Inferior parietal cortex (tissue), 1 donor: ENCODE results near the gene SLC25A47.
"Not testable (repeated sequence)": the region's sequence is repeated elsewhere in the genome, so short reads cannot be mapped to it uniquely, and the experiment has no call there.

Source experiments
- DNase-seq: peaks from one replicate; pipeline ENCODE4 v3.0.0-alpha.2; 2016; ENCODE audit errors: extremely low spot score

The SLC25A47 gene, protein sequence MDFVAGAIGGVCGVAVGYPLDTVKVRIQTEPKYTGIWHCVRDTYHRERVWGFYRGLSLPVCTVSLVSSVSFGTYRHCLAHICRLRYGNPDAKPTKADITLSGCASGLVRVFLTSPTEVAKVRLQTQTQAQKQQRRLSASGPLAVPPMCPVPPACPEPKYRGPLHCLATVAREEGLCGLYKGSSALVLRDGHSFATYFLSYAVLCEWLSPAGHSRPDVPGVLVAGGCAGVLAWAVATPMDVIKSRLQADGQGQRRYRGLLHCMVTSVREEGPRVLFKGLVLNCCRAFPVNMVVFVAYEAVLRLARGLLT

DNA sequence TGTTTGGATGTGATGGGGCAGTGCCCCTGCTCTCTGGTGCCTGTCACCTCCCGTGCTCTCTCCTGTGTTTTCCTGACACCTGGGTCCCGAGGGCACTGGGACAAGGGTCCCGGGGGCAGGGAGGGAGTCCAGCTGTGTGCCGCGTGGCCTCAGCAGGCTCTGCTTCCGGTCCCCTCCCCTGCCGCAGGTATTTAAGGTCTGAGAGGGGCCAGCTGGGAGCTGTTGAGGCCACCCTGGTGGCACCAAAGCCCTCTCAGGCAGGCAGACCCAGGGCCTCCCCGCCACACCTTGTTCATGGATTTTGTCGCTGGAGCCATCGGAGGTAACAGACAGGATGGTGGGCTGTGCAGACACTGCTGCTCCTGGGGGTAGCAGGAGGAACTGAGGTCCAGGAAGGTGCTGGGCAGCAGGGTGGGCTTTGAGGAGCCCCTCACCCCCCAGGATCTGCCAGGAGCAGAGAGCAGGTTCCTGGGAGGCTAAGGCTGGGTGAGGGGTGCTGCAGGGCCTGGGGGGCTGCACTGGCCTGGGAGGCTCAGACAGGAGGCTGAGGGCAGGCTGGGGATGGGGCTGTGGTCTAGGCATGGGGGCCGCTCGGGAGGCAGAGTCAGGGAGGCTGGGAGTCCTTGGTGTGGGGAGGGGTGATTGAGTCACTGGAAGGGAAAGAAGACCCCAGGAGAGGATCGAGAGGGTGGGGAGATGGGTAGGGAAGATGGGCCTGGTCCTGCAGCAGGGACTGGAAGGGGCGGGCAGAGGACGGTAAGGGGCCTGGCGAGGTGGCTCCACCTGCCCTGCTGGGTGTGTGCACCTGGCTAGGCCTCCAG is at the start of gene SLC25A47:
SLC25A47 (plus strand) TSS at position 219 of the 821 bp plus-strand sequence; CDS start at position 295, 76 bp downstream.
- no peak for DNase-seq

DNA sequence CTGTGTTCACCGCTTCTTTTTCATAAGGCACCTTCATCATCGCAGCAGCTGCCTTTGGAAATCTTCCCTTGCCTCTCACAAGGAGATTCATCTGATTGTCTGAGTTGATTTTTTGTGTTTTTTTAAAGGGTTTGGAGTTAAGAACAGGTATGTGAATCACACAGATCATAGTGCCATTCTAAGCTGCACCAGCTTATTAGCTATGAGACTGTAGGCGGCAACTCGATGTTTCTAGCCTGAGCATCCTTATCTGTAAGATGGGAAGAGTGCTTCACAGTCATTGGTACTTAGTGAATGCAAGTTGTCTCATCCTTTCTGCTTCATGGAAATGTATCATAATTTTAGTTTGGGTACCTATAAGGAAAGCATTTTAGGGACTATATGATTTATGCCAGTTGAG is 48.9 kb upstream of the SLC25A47 start:
- DNase-seq = no peak

- no peak for DNase-seq
Measured at GRCh38 chr14:100275214-100275613, 47.9 kb upstream of the SLC25A47 start.

GRCh38 chr14:100278702-100279101 is 44.4 kb upstream of the SLC25A47 start:
- DNase-seq = no peak

- no peak for DNase-seq
Measured at GRCh38 chr14:100279133-100279532, 44.0 kb upstream of the SLC25A47 start.

DNA sequence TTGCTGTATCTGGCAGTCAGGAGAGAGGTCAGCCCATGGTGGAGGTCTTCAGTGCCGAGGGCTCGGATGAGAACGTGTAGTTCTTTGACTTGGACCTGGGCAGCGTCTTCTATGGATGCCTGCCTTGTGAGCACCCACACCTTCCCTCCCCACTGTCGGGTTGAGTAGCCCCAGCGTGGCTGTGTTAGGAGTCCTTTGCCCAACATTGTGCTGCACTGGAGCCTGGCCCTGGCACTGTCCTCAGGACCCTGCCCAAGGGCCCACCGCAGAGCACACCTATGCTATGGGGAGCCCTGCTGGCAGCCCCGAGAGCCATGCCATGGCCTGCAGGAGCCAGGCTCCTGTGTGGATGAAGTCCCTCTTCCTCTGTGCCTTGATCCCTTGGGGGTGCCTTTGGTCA is 43.6 kb upstream of the SLC25A47 start:
- DNase-seq = no peak

DNA sequence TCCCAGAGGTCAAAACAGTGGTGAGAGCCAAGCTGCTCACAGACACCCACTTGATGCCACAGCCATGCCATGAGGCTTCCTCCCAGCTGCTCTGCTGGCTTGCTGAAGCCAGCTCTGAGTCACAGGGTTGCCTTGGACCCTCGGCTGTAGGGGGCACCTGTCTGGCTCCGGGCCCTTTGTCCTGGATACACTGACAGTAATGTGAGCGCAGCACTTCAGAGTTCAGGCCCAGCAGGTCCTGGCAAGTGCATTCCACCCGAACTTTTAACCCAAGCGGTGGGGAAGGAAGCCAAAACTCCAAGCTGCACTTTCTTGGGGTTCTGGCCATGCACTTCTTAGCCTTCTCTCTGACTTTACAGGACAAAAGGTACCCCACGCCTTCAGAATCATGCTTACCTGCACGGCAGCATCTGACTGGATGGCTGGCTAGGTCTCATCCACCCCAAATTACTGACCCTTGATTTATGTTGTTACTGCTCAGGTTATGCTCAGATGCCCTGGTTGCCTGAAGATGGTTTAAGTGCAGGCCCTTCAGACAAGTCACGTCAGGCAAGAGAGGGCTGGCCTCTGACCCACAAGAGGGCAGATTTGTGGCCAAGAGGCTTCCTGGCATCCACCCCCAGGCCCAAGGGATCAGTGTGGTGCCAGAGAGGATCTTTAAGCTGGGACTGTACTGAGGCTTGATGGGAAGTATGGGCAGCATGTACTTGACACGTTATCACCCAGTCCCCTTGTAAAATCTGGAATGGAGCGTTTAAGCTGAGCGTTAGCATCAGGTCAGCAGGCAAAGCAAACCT is 41.7 kb upstream of the SLC25A47 start:
- no peak for DNase-seq

DNA sequence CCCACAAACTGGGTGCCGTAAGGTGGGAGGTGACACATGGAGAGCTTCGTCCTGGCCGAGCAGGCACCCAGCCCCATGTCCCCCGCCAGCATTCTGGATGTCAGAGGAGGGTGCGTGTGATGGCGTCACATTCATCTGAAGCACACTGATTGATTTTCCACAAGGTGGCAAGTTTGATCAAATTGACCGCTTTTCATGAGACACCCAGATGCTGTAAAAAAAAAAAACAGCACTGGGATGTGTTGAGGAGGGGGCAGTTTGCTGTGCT is 41.1 kb upstream of the SLC25A47 start:
- no peak for DNase-seq

GRCh38 chr14:100282766-100283419 is 40.2 kb upstream of the SLC25A47 start:
- no peak for DNase-seq

- DNase-seq = not testable (repeated sequence)
Measured at GRCh38 chr14:100283436-100283835, 39.7 kb upstream of the SLC25A47 start.

DNA sequence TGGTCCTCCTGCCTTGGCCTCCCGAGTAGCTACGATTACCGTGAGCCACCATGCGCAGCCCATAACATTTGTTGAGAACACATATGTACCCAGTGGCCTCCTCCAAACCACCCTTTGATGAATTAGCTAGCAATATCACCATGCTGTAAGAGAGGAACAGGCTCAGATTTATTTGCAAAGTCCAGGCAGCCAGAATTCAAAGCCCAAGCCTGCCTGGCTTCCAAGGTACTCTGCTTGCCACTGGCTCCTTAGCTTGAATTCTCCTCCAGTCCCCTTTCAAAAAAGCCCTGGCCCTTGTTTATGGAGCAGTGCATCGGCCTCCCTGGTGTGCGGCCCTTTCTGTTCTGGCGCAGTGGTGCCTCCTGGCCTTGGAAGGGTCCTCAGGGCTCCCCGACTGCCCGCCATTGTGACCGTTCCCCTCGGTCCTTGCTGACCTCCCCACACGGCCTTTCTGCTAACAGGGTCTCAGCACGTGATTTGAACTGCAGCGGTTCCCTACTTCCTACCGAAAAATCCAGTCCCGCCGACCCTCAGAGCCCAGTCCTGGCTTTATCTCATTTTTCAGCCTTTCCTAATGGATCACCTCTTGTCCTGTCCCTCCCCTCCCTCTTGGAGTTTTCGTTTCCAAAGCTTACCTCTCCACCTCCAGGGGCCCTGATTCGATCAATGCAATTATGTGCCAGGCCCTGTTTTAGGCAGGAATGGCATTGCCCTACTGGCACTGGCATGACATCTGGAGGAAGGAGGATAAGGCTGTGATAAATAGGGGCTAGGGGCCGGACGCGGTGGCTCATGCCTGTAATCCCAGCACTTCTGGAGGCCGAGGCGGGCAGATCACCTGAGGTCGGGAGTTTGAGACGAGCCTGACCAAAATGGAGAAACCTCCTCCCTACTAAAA is 38.9 kb upstream of the SLC25A47 start:
- no peak for DNase-seq

- peak; percentile 68 for DNase-seq
Measured at GRCh38 chr14:100285021-100285912, 37.9 kb upstream of the SLC25A47 start.

DNA sequence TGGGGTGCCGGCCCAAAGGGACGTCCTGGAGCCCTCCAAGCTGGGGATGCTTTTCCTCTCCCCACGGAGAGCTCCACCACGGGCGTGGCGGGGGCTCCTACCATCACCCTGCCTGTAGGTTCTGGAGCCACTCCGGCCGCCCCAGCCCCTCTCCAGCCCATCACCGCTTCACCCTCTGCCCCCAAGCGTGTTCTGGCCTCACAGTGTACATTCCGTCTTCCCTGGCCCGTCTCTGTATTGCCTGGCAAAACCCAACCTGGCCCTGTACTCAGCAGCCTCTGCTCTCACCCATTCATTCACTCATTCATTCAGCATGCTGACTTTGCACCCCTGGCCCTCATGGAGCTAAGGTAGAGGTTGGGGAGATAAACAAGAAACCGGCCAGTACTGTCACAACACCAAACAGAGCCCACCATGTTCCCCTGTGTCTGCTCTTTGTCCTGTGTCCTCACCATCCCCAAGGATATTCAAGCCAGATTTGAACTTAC is 37.2 kb upstream of the SLC25A47 start:
- DNase-seq = no peak

DNA sequence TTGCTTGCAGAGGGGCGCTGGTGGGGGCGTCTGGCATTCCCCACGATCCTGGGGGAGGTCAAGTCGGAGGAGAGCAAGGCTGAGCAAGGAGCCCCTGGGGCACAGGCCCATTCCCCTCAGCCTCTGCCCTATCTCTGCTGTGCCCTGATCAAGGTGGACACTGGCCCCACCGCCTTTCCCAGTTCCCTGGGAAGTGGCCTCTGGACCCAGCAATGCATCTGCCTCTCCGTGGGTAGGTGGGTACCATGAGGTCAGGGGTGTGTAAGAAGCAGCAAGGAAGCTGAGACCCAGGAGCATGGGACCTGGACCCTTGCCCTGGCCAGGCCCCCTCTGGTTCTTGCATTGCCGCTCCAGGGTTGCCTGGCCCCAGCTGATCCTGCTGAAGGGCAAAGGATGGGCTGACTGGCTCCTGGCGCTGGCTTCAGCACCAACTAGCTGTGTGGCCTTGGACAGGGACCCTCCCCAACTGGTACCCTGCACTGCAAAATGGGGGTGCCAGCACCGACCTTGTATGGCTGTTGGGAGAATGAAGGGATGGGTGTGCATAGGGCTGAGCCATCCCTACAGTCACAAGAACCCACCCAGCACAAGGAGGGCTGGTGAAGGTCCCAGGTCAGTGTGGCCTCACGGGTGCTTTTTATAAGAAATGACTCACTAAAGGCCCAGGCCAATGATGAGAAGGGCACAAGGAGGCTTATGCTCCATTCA is 36.5 kb upstream of the SLC25A47 start:
- DNase-seq = no peak

- no peak for DNase-seq
Measured at GRCh38 chr14:100287202-100287997, 35.7 kb upstream of the SLC25A47 start.

GRCh38 chr14:100287998-100288295 is 35.2 kb upstream of the SLC25A47 start:
- DNase-seq = not testable (repeated sequence)

DNA sequence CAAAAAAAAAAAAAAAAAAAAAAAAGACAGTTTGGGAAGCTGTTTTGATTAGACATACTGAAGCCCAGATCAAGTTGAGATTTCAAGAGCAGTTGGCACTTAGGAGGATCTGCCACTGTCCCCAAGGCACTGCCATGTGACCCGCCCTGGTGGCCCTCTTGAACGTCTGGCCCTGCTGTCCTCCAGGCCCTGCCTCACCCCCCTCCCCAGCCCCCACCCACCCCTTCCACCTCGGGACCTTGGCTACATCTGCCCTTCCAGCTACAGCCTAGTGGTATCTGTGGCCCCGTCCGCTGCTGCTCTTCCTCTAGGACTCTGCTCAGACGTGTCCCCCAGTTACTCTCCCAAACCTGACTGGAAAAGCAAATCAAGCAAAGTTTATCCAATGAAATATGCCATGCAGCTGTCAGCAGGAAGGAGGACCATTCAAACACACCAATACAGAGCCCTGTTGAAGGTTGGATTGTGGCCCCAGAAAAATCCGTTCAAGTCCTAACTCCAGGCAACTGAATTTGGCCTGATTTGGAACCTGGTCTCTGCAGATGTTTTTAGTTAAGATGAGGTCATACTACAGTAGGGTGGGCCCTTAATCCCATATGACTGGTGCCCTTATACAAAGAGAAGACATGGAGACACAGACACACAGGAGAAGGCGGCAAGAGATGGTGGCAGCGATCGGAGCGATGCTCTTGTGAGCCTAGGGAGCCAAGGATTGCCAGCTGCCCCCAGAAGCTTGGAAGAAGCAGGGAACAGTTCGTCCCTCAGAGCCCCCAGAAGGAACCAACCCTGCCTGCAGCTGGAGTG is 34.6 kb upstream of the SLC25A47 start:
- no peak for DNase-seq
